Smooth muscle cell (in vitro differentiated cells): Measurements from ENCODE around the gene THBS2. TPM values are rescaled to one million over a fixed set of nuclear protein-coding genes. Genes with fewer than 3 reads are reported as not detected.

ENCODE experiments used
- DNase-seq: peaks from one replicate; lab custom pipeline; 2025; ENCODE audit not compliant: unreplicated experiment; lab: John Stamatoyannopoulos, UW
- H2AFZ ChIP-seq: fragments of 200-600 bp; sonication (generic); 2 replicates; pipeline ENCODE4 v1.6.0; 2016; ENCODE audit warnings: antibody characterized with exemption, low read depth, mild to moderate bottlenecking
- H3F3A ChIP-seq: fragments of 200-600 bp; sonication (generic); 2 replicates; pipeline ENCODE4 v1.6.0; 2017; ENCODE audit warnings: antibody characterized with exemption, low read depth
- H3K27ac ChIP-seq: fragments of 200-600 bp; sonication (generic); 2 replicates; pipeline ENCODE4 v1.5.1; 2016; ENCODE audit warnings: low read depth, mild to moderate bottlenecking
- H3K27me3 ChIP-seq: fragments of 200-600 bp; sonication (generic); 2 replicates; pipeline ENCODE4 v1.6.1; 2016; ENCODE audit warnings: low read depth, mild to moderate bottlenecking
- H3K36me3 ChIP-seq: fragments of 200-600 bp; sonication (generic); 2 replicates; pipeline ENCODE4 v1.5.1; 2016; ENCODE audit warnings: low read depth
- H3K4me1 ChIP-seq: fragments of 200-600 bp; sonication (generic); 2 replicates; pipeline ENCODE4 v1.5.1; 2016; ENCODE audit warnings: low read depth
- H3K4me2 ChIP-seq: fragments of 200-600 bp; sonication (generic); 2 replicates; pipeline ENCODE4 v1.6.0; 2016; ENCODE audit warnings: mild to moderate bottlenecking
- H3K4me3 ChIP-seq: fragments of 200-600 bp; sonication (generic); 2 replicates; pipeline ENCODE4 v1.5.1; 2016; ENCODE audit warnings: mild to moderate bottlenecking
- H3K79me2 ChIP-seq: fragments of 200-600 bp; sonication (generic); 2 replicates; pipeline ENCODE4 v1.6.0; 2016; ENCODE audit warnings: low read depth, mild to moderate bottlenecking
- H3K9ac ChIP-seq: fragments of 200-600 bp; sonication (generic); 2 replicates; pipeline ENCODE4 v1.6.0; 2016; ENCODE audit warnings: low read depth
- H3K9me3 ChIP-seq: fragments of 200-600 bp; sonication (generic); replicated peaks from 2 replicates; pipeline ENCODE4 v1.5.1; 2016; ENCODE audit warnings: low read depth
- H4K20me1 ChIP-seq: fragments of 200-600 bp; sonication (generic); 2 replicates; pipeline ENCODE4 v1.6.0; 2016; ENCODE audit warnings: low read depth
- CTCF ChIP-seq: fragments of 200-600 bp; sonication (generic); IDR thresholded peaks from 2 replicates; pipeline ENCODE4 v1.5.1; 2017; ENCODE audit warnings: borderline replicate concordance, mild to moderate bottlenecking, antibody characterized with exemption; ENCODE audit not compliant: insufficient read depth, poor library complexity, severe bottlenecking
- WGBS: methylation state at CpG from one replicate; pipeline ENCODE4 v1.1.7; 2016; ENCODE audit warnings: low lambda C conversion rate; 5-methylcytosine and 5-hydroxymethylcytosine counted together
- polyA plus RNA-seq: library from polyadenylated mRNA; unstranded; fragments of >200 nt; fragmentation: Nextera tagmentation; extraction: Ambion mirVana; gene quantifications from 2 replicates; pipeline ENCODE4 v1.2.1, GENCODE V29; 2016
- total RNA-seq: library from RNA; depleted of rRNA; stranded (reverse); fragments of >200 nt; gene quantifications from 2 replicates; pipeline ENCODE4 v1.2.3, GENCODE V29; 2014

Gene THBS2
- total and polyA plus RNA-seq, 2 experiments from 2014 or later: 10.1 to 13.9 TPM

GRCh38 chr6:169296622-169297021, 43.0 kb upstream of the THBS2 start:
- Histone ChIP-seq H3K4me3 (no peak overlapping the region), H3K27ac (no peak overlapping the region), H3K4me1 (no peaks in the 10 kb centered on the region), H2AFZ (no peak overlapping the region), H3K4me2 (no peak overlapping the region), H3K9ac (no peak overlapping the region), H3K9me3 (no peaks in the 10 kb centered on the region), H3K79me2 (no peaks in the 10 kb centered on the region), H3K27me3 (no peaks in the 10 kb centered on the region), H3F3A (no peaks in the 10 kb centered on the region), H4K20me1 (no peaks in the 10 kb centered on the region), H3K36me3 (no peaks in the 10 kb centered on the region)
- WGBS: 82% methylated on average over 6 of the region's 6 CpGs
- DNase-seq: no peak
- TF ChIP-seq CTCF: no peak

- WGBS: 38% methylated on average over 1 of the region's 1 CpG
- Histone ChIP-seq H4K20me1 (no peaks in the 10 kb centered on the region), H3K9ac (no peak overlapping the region), H3K4me1 (no peaks in the 10 kb centered on the region), H3K79me2 (no peaks in the 10 kb centered on the region), H3K4me3 (no peak overlapping the region), H3K27me3 (no peaks in the 10 kb centered on the region), H3K9me3 (no peaks in the 10 kb centered on the region), H3K27ac (no peak overlapping the region), H2AFZ (no peak overlapping the region), H3F3A (no peaks in the 10 kb centered on the region), H3K36me3 (no peaks in the 10 kb centered on the region), H3K4me2 (no peak overlapping the region)
- DNase-seq: no peak
- no peak for TF ChIP-seq CTCF
These were observed 42.5 kb upstream of the THBS2 start for GRCh38 chr6:169296170-169296569.

GRCh38 chr6:169293196-169293595, 39.5 kb upstream of the THBS2 start:
- no peak for TF ChIP-seq CTCF
- Histone ChIP-seq H3K9me3 (no peaks in the 10 kb centered on the region), H3K36me3 (no peaks in the 10 kb centered on the region), H3K27me3 (no peaks in the 10 kb centered on the region), H4K20me1 (no peaks in the 10 kb centered on the region), H3K4me2 (peak overlapping the region; percentile 32), H3K4me1 (no peaks in the 10 kb centered on the region), H3K27ac (peak overlapping the region; percentile 60), H3K4me3 (no peak overlapping the region), H3F3A (no peaks in the 10 kb centered on the region), H3K79me2 (no peaks in the 10 kb centered on the region), H2AFZ (no peak overlapping the region), H3K9ac (no peak overlapping the region)
- no peak for DNase-seq
- 91% methylated on average over 2 of the region's 2 CpGs for WGBS

GRCh38 chr6:169292338-169293124, 38.9 kb upstream of the THBS2 start:
- H3K27me3 ChIP-seq: no peaks in the 10 kb centered on the region
- no peak for TF ChIP-seq CTCF
- no peaks in the 10 kb centered on the region for H3K79me2 ChIP-seq
- peak overlapping the region; percentile 32 for H3K4me2 ChIP-seq
- no peaks in the 10 kb centered on the region for H3K4me1 ChIP-seq
- no peaks in the 10 kb centered on the region for H3F3A ChIP-seq
- H3K27ac ChIP-seq: peak overlapping the region; percentile 60
- no peak overlapping the region for H3K4me3 ChIP-seq
- 44% methylated on average over 11 of the region's 11 CpGs for WGBS
- no peak overlapping the region for H3K9ac ChIP-seq
- no peaks in the 10 kb centered on the region for H4K20me1 ChIP-seq
- no peak overlapping the region for H2AFZ ChIP-seq
- no peak for DNase-seq
- no peaks in the 10 kb centered on the region for H3K9me3 ChIP-seq
- no peaks in the 10 kb centered on the region for H3K36me3 ChIP-seq
